Measurements from ENCODE around the gene ADCY10.

DNA sequence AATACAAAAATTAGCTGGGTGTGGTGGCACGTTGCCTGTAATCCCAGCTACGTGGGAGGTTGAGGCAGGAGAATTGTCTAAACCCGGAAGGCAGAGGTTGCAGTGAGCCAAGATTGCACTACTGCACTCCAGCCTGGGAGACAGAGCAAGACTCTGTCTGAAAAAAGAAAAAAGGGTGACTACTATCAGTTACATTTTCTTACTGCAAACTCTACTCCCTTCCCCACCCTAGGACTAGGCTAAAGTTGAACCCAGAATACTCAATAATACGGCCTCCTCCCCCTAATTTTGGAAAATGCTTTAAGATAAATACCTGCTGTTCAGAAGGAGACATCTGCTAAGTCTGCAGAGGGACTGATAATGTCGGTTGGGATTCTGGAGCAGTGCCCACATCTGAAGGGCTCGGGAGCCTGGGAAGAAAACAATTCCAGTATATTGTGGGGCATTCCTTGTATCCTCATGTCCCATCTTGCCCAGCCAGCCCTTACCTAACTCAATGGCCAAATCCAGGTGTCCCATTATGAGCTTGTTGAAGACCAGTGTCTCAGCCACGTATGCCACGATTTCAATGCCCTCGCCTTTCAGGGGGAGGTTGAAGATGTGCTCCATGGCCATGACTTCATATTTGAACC lies 89.7 kb downstream of the ADCY10 start:
- TF ChIP-seq, protein P1, sequence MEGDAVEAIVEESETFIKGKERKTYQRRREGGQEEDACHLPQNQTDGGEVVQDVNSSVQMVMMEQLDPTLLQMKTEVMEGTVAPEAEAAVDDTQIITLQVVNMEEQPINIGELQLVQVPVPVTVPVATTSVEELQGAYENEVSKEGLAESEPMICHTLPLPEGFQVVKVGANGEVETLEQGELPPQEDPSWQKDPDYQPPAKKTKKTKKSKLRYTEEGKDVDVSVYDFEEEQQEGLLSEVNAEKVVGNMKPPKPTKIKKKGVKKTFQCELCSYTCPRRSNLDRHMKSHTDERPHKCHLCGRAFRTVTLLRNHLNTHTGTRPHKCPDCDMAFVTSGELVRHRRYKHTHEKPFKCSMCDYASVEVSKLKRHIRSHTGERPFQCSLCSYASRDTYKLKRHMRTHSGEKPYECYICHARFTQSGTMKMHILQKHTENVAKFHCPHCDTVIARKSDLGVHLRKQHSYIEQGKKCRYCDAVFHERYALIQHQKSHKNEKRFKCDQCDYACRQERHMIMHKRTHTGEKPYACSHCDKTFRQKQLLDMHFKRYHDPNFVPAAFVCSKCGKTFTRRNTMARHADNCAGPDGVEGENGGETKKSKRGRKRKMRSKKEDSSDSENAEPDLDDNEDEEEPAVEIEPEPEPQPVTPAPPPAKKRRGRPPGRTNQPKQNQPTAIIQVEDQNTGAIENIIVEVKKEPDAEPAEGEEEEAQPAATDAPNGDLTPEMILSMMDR (conservative IDR thresholded peaks at IDR 0.05): no peak
- no peak for TF ChIP-seq EZH2 (IDR thresholded peaks at IDR 0.05; ENCODE audit: low read depth)
